Hepatocyte (in vitro differentiated cells): ENCODE data around the gene SLTM. TPM values are rescaled to one million over a fixed set of nuclear protein-coding genes. Genes with fewer than 3 reads are reported as not detected.
A peak's percentile ranks its signal among the peaks of the same experiment; 100 is the strongest.
"Not testable (repeated sequence)": the region's sequence is repeated elsewhere in the genome, so short reads cannot be mapped to it uniquely, and the experiment has no call there.

Source experiments
- DNase-seq: peaks from one replicate; pipeline ENCODE4 v3.0.0-alpha.2; 2016; ENCODE audit warnings: low spot score
- H2AFZ ChIP-seq: fragments of 200-600 bp; sonication (generic); 2 replicates; pipeline ENCODE4 v1.6.0; 2016; ENCODE audit warnings: antibody characterized with exemption, mild to moderate bottlenecking
- H3K27ac ChIP-seq: fragments of 200-600 bp; sonication (generic); 2 replicates; pipeline ENCODE4 v1.5.1; 2016; ENCODE audit warnings: mild to moderate bottlenecking
- H3K27me3 ChIP-seq: fragments of 200-600 bp; sonication (generic); 2 replicates; pipeline ENCODE4 v1.6.1; 2016
- H3K36me3 ChIP-seq: fragments of 200-600 bp; sonication (generic); replicated peaks from 2 replicates; pipeline ENCODE4 v1.5.1; 2016; ENCODE audit warnings: low read depth; ENCODE audit not compliant: insufficient read depth
- H3K4me1 ChIP-seq: fragments of 200-600 bp; sonication (generic); 2 replicates; pipeline ENCODE4 v1.5.1; 2016; ENCODE audit warnings: mild to moderate bottlenecking, moderate library complexity; ENCODE audit not compliant: insufficient read depth
- H3K4me2 ChIP-seq: fragments of 200-600 bp; sonication (generic); 2 replicates; pipeline ENCODE4 v1.6.0; 2016
- H3K4me3 ChIP-seq: fragments of 200-600 bp; sonication (generic); 2 replicates; pipeline ENCODE4 v1.5.1; 2016; ENCODE audit warnings: mild to moderate bottlenecking
- H3K79me2 ChIP-seq: fragments of 200-600 bp; sonication (generic); 2 replicates; pipeline ENCODE4 v1.6.0; 2017; ENCODE audit warnings: mild to moderate bottlenecking
- H3K9me2 ChIP-seq: fragments of 200-600 bp; sonication (generic); replicated peaks from 2 replicates; pipeline ENCODE4 v1.6.0; 2017; ENCODE audit warnings: mild to moderate bottlenecking; ENCODE audit not compliant: insufficient read depth
- H3K9me3 ChIP-seq: fragments of 200-600 bp; sonication (generic); 2 replicates; pipeline ENCODE4 v1.5.1; 2016; ENCODE audit warnings: low read depth, mild to moderate bottlenecking
- H4K20me1 ChIP-seq: fragments of 200-600 bp; sonication (generic); 2 replicates; pipeline ENCODE4 v1.6.0; 2016; ENCODE audit warnings: mild to moderate bottlenecking; ENCODE audit not compliant: insufficient read depth, poor library complexity, severe bottlenecking
- EZH2 ChIP-seq: fragments of 200-600 bp; sonication (generic); IDR thresholded peaks from 2 replicates; pipeline ENCODE4 v1.6.1; 2016; ENCODE audit warnings: antibody characterized with exemption, mild to moderate bottlenecking, borderline replicate concordance
- EZH2phosphoT487 ChIP-seq: fragments of 200-600 bp; sonication (generic); IDR thresholded peaks from one replicate; pipeline ENCODE4 v1.6.1; 2018; ENCODE audit warnings: antibody characterized with exemption, mild to moderate bottlenecking, low read depth, moderate library complexity; ENCODE audit not compliant: unreplicated experiment, severe bottlenecking
- WGBS: methylation state at CpG from one replicate; pipeline ENCODE4 v1.1.6; 2016; ENCODE audit warnings: low lambda C conversion rate; ENCODE audit errors: missing lambda C conversion rate; 5-methylcytosine and 5-hydroxymethylcytosine counted together
- polyA plus RNA-seq: library from polyadenylated mRNA; unstranded; fragments of >200 nt; fragmentation: Nextera tagmentation; extraction: Ambion mirVana; gene quantifications from 2 replicates; pipeline ENCODE4 v1.2.1, GENCODE V29; 2016
- total RNA-seq: library from RNA; depleted of rRNA; stranded (reverse); fragments of >200 nt; gene quantifications from 2 replicates; pipeline ENCODE4 v1.2.3, GENCODE V29; 2014
- TF ChIP-seq, protein P1 (sequence below): fragments of 200-600 bp; sonication (generic); IDR thresholded peaks from 2 replicates; pipeline ENCODE4 v1.5.1; 2016; ENCODE audit warnings: antibody characterized with exemption, mild to moderate bottlenecking; ENCODE audit not compliant: poor library complexity

Gene SLTM
- total and polyA plus RNA-seq, 2 experiments from 2014 or later = 73.0 to 75.0 TPM

DNA sequence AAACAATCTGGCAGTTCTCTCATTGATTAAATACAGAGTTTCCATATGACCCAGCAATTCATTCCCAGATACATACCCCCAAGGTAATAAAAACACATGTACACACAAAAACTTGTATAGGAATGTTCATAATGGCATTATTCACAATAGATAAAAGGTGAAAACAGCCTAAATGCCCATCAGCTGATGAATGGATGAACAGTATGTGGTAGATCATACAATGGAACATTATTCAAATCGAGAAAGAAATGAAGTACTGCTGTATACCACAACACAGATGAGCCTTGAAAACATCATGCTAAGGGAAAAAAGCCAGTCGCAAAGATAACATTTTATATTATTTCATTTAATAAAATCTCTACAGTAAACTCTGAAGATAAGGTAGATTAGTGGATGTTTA lies 71.2 kb downstream of the SLTM start:
- Histone ChIP-seq H3K4me1 (no peaks in the 10 kb centered on the region), H3K9me3 (no peaks in the 10 kb centered on the region), H3K4me3 (no peak overlapping the region), H3K9me2 (no peaks in the 10 kb centered on the region), H4K20me1 (no peaks in the 10 kb centered on the region), H3K79me2 (no peaks in the 10 kb centered on the region), H2AFZ (no peak overlapping the region), H3K36me3 (no peaks in the 10 kb centered on the region), H3K27me3 (no peaks in the 10 kb centered on the region), H3K4me2 (no peak overlapping the region), H3K27ac (no peak overlapping the region)
- no peak for DNase-seq
- WGBS = 83% methylated on average over 2 of the region's 2 CpGs
- no peak for TF ChIP-seq EZH2
- TF ChIP-seq, protein P1, sequence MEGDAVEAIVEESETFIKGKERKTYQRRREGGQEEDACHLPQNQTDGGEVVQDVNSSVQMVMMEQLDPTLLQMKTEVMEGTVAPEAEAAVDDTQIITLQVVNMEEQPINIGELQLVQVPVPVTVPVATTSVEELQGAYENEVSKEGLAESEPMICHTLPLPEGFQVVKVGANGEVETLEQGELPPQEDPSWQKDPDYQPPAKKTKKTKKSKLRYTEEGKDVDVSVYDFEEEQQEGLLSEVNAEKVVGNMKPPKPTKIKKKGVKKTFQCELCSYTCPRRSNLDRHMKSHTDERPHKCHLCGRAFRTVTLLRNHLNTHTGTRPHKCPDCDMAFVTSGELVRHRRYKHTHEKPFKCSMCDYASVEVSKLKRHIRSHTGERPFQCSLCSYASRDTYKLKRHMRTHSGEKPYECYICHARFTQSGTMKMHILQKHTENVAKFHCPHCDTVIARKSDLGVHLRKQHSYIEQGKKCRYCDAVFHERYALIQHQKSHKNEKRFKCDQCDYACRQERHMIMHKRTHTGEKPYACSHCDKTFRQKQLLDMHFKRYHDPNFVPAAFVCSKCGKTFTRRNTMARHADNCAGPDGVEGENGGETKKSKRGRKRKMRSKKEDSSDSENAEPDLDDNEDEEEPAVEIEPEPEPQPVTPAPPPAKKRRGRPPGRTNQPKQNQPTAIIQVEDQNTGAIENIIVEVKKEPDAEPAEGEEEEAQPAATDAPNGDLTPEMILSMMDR = no peak
- TF ChIP-seq EZH2phosphoT487 = no peak

DNA sequence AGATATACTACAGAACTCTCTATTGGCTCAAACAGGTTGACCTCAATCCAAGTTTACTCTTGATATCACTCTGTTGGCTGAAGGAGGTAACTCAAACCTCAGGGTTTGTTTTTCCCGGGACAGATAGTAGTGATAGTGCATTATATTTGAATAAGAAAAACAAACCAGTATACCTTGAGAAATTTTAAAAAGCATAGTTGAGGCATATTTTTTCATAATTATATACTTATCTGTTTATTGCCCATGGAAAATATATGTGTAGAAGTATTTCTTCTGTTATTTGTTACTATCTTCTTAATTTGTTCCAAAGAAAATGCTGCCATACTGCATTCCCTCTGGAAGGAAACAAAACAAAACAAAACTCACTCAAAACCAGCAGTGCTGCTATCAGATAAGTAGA lies 76.9 kb downstream of the SLTM start:
- WGBS = 39% methylated on average over 1 of the region's 1 CpG
- not testable (repeated sequence) for H3K4me2 ChIP-seq, H4K20me1 ChIP-seq, H3K27me3 ChIP-seq, H3K4me1 ChIP-seq, H3K9me2 ChIP-seq, H3K79me2 ChIP-seq, H3K9me3 ChIP-seq, H3K4me3 ChIP-seq, H3K36me3 ChIP-seq, DNase-seq, H3K27ac ChIP-seq, H2AFZ ChIP-seq

DNA sequence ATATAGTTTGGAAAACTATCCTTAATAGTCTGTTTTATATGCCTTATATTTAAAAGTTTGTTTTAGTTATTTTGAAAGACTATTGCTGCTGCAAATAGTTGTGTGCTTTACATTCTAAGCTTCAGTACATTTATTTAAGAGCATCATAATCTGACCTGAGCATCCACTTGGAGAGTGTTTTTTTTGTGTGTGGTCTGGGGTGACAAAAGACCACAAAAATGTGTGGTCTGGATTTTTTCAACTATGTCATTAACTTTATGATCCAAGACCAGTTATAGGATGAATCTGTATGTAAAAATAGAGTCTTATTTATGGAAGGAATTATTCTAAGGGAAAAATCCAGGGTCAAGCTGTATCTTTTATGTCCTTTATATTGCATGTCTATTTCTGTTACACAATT lies 77.4 kb downstream of the SLTM start:
- Histone ChIP-seq H3K27me3 (no peaks in the 10 kb centered on the region), H3K9me3 (no peaks in the 10 kb centered on the region), H2AFZ (no peak overlapping the region), H3K36me3 (no peaks in the 10 kb centered on the region), H3K4me2 (no peak overlapping the region), H3K4me1 (no peaks in the 10 kb centered on the region), H3K4me3 (no peak overlapping the region), H3K27ac (no peak overlapping the region), H3K9me2 (no peaks in the 10 kb centered on the region), H3K79me2 (no peaks in the 10 kb centered on the region), H4K20me1 (no peaks in the 10 kb centered on the region)
- DNase-seq = no peak
- TF ChIP-seq EZH2 (no peak), EZH2phosphoT487 (no peak)
- TF ChIP-seq, protein P1 = no peak

DNA sequence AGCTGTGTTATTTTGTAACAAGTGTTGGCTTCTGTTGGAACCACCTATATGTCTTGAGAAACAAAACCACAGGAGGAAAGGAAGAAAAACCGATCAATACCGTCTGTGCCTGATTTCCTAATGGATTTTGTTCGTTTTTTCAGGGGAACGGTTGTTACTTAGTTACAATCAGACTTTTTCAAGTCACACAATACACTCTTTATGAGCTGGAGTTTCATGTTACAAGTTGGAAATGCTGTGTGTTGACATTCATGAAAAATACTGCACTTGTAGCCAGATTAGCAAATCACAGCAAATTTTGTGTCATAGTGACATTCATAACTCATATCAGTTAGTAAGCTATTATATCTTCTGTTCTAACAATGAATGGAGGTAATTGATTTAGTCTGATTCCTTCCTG lies 78.9 kb downstream of the SLTM start:
- Histone ChIP-seq H3K27me3 (no peaks in the 10 kb centered on the region), H3K9me2 (no peaks in the 10 kb centered on the region), H3K36me3 (no peaks in the 10 kb centered on the region), H4K20me1 (no peaks in the 10 kb centered on the region), H3K79me2 (no peaks in the 10 kb centered on the region), H3K27ac (no peak overlapping the region), H3K9me3 (no peaks in the 10 kb centered on the region), H3K4me2 (no peak overlapping the region), H2AFZ (no peak overlapping the region), H3K4me1 (no peaks in the 10 kb centered on the region), H3K4me3 (no peak overlapping the region)
- WGBS = 62% methylated on average over 4 of the region's 4 CpGs
- no peak for DNase-seq
- no peak for TF ChIP-seq EZH2phosphoT487

DNA sequence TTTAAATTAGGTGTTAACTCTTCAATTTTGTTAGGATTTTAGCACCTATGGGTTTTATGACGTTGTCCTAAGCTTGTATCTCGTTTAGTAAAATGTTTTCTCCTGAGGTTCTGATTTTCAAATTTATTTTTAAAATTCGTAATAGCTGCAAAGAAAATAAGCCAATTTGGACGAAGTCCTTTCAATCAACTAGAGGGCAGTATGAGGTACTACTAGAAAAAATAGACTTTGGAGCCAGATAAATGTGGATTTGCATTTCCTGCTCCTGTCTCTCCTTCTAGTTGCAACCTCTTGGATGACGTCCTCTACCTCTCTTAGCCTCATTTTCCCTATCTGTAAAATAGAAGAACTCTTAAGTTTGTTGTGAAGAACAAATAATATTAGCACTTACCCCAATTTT lies 81.1 kb downstream of the SLTM start:
- H2AFZ ChIP-seq = no peak overlapping the region
- no peak for TF ChIP-seq EZH2phosphoT487
- TF ChIP-seq, protein P1 = peak; percentile 11
- no peak overlapping the region for H3K4me2 ChIP-seq
- H3K9me2 ChIP-seq = no peaks in the 10 kb centered on the region
- peak; percentile 18 for DNase-seq
- H3K9me3 ChIP-seq = no peaks in the 10 kb centered on the region
- no peak overlapping the region for H3K27ac ChIP-seq
- no peak overlapping the region for H3K4me3 ChIP-seq
- H3K27me3 ChIP-seq = no peaks in the 10 kb centered on the region
- no peaks in the 10 kb centered on the region for H4K20me1 ChIP-seq
- H3K79me2 ChIP-seq = no peaks in the 10 kb centered on the region
- H3K36me3 ChIP-seq = no peaks in the 10 kb centered on the region
- no peaks in the 10 kb centered on the region for H3K4me1 ChIP-seq
- 84% methylated on average over 5 of the region's 5 CpGs for WGBS

DNA sequence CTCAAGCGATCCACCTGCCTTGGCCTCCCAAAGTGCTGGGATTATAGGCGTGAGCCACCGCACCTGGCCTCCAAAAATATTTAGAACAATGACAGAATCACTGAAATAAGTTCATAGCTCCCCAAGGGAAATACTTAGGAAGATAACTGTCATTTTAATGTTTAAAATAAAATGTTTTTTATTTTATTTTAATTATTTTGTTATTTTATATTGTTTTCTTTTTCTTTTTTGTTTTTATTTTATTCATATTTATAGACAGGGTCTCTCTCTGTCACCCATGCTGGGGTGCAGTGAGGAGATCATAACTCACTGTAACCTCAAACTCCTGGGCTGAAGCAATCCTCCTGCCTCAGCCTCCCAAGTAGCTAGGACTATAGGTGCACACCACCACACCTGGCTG lies 82.3 kb downstream of the SLTM start:
- 98% methylated on average over 3 of the region's 3 CpGs for WGBS
- not testable (repeated sequence) for H3K4me3 ChIP-seq, H3K9me3 ChIP-seq, H3K79me2 ChIP-seq, H2AFZ ChIP-seq, H3K27me3 ChIP-seq, H3K36me3 ChIP-seq, H3K4me1 ChIP-seq, H3K27ac ChIP-seq, H3K9me2 ChIP-seq, H3K4me2 ChIP-seq, H4K20me1 ChIP-seq, DNase-seq
